Testis (tissue), 2 donors: Measurements from ENCODE around the gene LRRC38.

Experiments
- POLR2A ChIP-seq: fragments of 450-650 bp; IDR thresholded peaks from one replicate; pipeline ENCODE4 v1.6.1; 2017; ENCODE audit warnings: antibody characterized with exemption, mild to moderate bottlenecking, moderate library complexity
- TF ChIP-seq, protein P1 (sequence below), 3 experiments: fragments of 450-650 bp in 2 of 3; fragments of 200-600 bp in 1 of 3; sonication (generic) in 1 of 3; IDR thresholded peaks; one replicate each; pipeline ENCODE4 v1.5.1; 2016 to 2019; ENCODE audit warnings: antibody characterized with exemption in 3 of 3, mild to moderate bottlenecking in 2 of 3, moderate library complexity in 1 of 3

DNA sequence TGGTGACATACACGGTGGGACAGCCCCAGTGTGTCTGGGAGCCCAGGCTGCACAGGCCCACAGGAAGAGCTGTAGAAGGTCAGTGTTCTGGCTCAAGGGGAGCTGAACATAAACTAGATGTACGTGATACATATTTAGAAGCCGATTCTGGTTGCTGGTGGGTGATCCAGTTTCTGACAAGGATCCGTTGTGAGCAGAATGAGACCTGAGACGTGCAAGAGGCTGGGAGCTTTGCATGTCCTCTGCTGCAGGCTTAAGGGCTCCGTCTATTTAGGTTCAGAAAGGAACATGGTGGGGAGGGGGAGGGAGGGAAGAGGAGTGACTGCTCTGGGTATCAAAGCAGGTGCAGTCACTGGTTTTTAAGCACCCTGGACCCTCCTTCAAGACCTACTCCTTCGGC is 18.6 kb downstream of the LRRC38 start:
- TF ChIP-seq, protein P1, sequence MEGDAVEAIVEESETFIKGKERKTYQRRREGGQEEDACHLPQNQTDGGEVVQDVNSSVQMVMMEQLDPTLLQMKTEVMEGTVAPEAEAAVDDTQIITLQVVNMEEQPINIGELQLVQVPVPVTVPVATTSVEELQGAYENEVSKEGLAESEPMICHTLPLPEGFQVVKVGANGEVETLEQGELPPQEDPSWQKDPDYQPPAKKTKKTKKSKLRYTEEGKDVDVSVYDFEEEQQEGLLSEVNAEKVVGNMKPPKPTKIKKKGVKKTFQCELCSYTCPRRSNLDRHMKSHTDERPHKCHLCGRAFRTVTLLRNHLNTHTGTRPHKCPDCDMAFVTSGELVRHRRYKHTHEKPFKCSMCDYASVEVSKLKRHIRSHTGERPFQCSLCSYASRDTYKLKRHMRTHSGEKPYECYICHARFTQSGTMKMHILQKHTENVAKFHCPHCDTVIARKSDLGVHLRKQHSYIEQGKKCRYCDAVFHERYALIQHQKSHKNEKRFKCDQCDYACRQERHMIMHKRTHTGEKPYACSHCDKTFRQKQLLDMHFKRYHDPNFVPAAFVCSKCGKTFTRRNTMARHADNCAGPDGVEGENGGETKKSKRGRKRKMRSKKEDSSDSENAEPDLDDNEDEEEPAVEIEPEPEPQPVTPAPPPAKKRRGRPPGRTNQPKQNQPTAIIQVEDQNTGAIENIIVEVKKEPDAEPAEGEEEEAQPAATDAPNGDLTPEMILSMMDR (IDR thresholded peaks at IDR 0.05) = no peak
- TF ChIP-seq POLR2A = no peak
